Posterior cingulate gyrus (tissue), 11 donors: ENCODE measurements around the gene PRXL2C.
A peak's percentile ranks its signal among the peaks of the same experiment; 100 is the strongest.
"Not testable (repeated sequence)": the region's sequence is repeated elsewhere in the genome, so short reads cannot be mapped to it uniquely, and the experiment has no call there.

Experiments used
- DNase-seq, 10 donors: peaks; one replicate each; pipeline versions ENCODE4 v3.0.0 to v3.0.0-alpha.2; 2020 to 2021; ENCODE audit warnings: mixed read lengths in 3 of 10
- intact Hi-C: fragments of 100-400 bp; cut with DNase I; formaldehyde crosslinking; loops from one replicate; pipeline ENCODE4 v1.15.1; 2023

Gene PRXL2C

DNA sequence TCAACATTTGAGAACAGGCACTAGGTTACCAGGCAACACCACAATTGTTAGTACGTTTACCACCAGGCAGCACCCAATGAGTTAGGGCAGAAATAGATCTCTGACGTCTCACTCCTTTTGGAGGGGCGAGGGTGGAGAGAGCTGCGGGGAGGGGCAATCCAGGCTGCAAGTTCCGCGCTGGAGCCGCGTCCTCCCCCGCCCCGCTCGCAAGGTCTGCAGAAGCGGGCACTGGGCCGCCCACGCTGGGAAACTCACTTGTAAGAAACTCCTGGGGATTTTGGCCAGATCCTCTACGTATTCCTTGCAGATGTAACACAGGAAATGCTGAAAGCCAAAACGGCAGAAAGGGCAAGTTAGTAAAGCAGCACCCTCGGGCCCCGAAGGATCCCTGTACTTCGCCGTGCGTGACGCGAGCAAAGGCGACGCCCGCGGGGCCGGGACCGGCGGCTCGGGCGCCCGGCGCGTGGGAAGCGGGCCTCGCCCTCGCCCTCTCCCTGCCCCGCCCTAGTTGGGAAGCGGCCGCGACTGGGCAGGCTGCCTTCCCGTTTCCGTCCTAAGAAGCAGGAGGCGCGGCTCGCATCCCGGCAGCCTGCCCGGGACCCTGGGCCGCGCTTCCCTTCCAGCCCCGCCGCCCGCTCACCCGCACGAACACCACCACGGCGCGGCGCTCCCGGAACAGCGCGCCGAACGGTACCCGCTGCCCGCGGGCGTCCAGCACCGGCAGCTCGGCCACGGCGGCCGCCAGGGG, 493 bp downstream of the PRXL2C start:
- intact Hi-C loops, result loop anchor here (2.0 to 5.0 kb wide), 2 partner anchors 36 to 202 kb away; partner anchors contain the start of genes CDC14B and HABP4
- DNase-seq, result peak; percentile 49 to 95 (median 72)

- DNase-seq, result no peak
- intact Hi-C loops, result no loop called here
Observed at GRCh38 chr9:96651626-96652025, 3.5 kb downstream of the PRXL2C start.

GRCh38 chr9:96649620-96650324, 5.3 kb downstream of the PRXL2C start:
- no peak for DNase-seq
- intact Hi-C loops, result no loop called here

DNA sequence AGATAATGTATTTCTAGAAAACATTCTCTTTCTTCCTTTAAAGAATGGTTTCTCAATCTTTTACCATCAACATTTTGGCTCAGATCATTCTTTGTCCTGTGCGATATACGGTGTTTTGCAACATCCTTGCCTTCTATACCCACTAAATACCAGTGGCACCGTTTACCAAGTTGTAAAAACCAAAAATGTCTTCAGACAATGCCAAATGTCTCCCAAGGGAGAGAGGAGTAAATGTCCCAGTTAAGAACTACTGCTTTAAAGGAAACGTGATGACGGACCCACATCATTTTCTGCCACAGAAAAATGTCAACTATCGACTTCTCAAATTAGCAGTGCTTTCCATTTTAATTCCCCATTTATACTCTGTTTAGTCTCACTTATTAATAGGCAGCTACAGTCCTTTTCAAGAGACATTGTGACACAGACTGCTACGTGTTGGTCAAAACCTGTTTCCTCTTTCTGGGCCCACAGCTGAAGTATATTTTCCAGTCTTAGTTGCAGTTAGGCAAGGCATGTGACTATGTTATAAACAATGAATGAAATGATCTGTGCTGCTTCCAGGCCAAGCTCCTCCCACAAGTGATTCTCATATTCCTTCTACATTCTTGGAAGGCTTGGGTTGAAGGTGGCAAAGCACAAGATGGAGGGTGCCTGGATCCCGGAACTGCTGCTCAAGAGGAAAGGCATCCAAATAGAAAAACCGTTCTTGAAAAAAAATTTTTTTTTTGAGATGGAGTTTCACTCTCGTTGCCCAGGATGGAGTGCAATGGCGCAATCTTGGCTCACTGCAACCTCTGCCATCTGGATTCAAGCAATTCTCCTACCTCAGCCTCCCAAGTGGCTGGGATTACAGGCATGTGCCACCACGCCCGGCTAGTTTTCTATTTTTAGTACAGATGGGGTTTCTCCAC, 8.8 kb downstream of the PRXL2C start:
- no peak for DNase-seq
- intact Hi-C loops, result no loop called here

GRCh38 chr9:96644137-96644536, 11.0 kb downstream of the PRXL2C start:
- intact Hi-C loops, result no loop called here
- no peak for DNase-seq

DNA sequence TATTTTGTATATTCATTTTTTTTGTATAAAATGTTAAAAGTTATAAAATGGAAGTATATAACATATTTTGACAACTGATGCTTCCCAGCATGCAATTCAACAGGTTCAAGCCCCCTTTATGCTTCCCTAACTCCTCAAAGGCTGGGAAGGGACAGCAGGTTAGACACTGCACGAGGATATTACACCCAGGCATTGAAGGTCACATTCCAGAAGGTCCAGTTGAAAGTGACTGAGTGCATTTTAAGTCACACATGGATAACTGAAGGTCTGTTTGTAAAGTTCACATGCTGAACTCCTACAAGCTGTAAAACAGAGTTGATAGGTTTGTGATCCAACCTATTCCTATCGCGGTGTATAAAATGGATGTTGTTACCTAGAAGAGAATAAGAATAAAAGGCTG, 13.6 kb downstream of the PRXL2C start:
- intact Hi-C loops, result no loop called here
- no peak for DNase-seq

DNA sequence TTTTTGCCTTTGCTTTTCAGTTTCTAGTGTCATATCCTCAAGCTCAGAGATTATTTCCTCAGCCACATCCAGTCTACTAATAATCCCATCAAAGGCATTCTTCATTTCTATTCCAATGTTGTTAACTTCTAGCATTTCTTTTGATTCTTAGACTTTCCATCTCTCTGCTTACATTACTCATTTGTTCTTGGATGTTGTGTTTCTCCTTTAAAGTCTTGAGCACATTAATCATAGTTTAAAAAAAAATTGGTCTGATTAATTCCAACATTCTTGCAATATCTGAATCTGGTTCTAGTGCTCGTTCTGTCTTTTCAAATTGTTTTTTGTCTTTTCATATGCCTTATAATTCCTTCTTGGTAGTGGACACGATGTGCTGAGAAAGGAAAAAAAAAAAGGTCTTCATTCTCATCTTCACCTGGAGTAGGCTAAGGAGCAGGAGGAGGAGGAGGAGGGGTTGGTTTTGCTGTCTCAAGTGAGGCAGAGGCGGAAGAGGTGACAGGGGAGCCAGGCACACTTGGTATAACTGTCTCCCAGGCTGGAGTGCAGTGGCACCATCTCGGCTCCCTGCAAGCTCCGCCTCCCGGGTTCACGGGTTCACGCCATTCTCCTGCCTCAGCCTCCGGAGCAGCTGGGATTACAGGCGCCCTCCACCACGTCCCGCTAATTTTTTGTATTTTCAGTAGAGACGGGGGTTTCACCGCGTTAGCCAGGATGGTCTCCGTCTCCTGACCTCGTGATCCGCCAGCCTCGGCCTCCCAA, 16.3 kb downstream of the PRXL2C start:
- intact Hi-C loops, result no loop called here

DNA sequence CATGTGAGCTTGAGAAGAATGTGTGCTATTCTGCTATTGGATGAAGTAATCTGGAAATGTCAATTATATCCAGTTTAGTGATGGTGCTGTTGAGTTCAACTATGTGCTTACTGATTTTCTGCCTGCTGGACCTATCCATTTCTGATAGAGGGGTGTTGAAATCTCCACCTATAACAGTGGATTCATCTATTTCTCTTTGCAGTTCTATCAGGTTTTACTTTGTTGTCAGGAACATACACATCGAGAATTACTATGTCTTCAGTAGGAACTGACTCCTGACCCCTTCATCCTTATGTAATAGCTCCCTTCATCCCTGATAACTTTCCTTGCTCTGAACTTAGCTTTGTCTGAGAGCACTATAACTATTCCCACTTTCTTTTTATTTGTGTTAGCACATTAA, 18.7 kb downstream of the PRXL2C start:
- intact Hi-C loops, result no loop called here
- no peak for DNase-seq

More for the DNA sequence above, 16.3 kb downstream of the PRXL2C start:
- peak in 1 of 10 donors; percentile 41 for DNase-seq

GRCh38 chr9:96633579-96633978, 21.5 kb downstream of the PRXL2C start:
- intact Hi-C loops, DNase-seq: not testable (repeated sequence)

GRCh38 chr9:96626912-96627311, 28.2 kb downstream of the PRXL2C start:
- DNase-seq, result no peak
- intact Hi-C loops, result no loop called here

GRCh38 chr9:96621618-96622017, 33.5 kb downstream of the PRXL2C start:
- DNase-seq, result no peak
- intact Hi-C loops, result no loop called here

DNA sequence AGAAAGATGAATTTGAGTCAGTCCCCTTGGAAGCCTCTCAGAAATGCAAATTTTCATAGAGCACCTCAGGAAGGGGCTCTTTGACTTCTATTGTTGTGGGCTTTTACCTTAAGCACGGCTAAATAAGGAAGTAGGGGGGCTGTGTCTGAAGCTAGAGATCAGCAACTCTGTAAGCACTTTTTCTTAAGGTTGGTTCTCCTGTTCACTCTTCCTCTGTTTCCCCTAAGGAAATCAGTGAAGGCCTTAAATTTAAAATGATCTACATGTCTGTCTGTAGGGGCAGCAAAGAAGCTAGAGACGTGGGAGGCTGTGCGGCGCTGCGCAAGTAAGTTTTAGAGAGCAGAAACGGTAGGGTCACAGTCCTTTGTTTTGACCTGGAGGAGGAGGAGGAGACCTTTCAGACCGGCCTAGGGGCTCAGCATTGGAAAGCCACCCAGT, 34.3 kb downstream of the PRXL2C start:
- intact Hi-C loops, result no loop called here
- DNase-seq, result no peak

- intact Hi-C loops, result no loop called here
- DNase-seq, result no peak
Observed at GRCh38 chr9:96620181-96620514, 35.0 kb downstream of the PRXL2C start.

DNA sequence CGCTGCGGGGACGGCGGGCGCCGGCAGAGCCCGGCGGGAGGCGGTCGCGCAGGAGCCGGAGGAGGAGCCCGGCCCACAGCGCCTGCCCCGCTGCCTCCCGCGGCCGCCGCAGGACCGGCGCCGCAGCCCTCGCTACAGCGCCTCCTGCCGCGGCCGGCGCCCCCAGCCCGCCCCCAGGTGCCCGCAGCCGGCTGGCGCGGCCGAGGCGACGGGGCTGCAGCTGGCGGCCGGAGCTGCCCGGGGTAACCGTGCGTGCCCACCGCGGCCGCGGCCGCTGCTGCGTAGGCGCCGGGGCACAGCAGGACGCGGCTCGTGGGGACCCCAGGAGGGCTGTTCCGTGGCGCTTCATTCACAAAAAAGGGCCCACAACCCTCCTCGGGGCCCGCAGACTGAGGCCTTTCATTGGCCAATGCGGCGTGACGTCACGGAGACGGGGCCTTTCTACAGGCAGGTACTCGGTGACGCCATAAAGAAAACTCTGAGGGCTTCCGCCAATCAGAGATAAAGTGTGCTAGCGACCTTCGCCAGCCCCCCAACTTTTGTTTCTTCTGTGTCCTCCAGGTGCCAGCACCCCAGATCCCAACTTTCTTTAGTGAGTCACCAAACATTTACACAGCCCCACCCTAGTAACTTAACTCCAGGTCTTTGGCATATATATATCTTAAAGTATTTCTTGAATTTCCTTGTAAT, 35.5 kb downstream of the PRXL2C start, which contains the start of gene CDC14B:
CDC14B (minus strand) TSS at position 353 of the 690 bp plus-strand sequence. CDS start 465 bp downstream, outside the sequence.
- intact Hi-C loops, result loop anchor here (1.0 to 10.0 kb wide), 4 partner anchors 35 to 169 kb away; partner anchors contain the start of genes HABP4 and PRXL2C
- DNase-seq, result peak; percentile 80 to 98 (median 90)

- peak in 2 of 10 donors; percentile 64 to 82 for DNase-seq
- intact Hi-C loops, result loop anchor here (1.0 to 10.0 kb wide), 4 partner anchors 36 to 169 kb away; partner anchors contain the start of genes HABP4 and PRXL2C
Observed at GRCh38 chr9:96619124-96619465, 36.0 kb downstream of the PRXL2C start.

GRCh38 chr9:96618209-96619123, 36.7 kb downstream of the PRXL2C start:
- intact Hi-C loops, result loop anchor here (1.0 to 10.0 kb wide), 4 partner anchors 36 to 168 kb away; partner anchors contain the start of genes HABP4 and PRXL2C
- peak in 8 of 10 donors; percentile 24 to 90 (median 48) for DNase-seq

DNA sequence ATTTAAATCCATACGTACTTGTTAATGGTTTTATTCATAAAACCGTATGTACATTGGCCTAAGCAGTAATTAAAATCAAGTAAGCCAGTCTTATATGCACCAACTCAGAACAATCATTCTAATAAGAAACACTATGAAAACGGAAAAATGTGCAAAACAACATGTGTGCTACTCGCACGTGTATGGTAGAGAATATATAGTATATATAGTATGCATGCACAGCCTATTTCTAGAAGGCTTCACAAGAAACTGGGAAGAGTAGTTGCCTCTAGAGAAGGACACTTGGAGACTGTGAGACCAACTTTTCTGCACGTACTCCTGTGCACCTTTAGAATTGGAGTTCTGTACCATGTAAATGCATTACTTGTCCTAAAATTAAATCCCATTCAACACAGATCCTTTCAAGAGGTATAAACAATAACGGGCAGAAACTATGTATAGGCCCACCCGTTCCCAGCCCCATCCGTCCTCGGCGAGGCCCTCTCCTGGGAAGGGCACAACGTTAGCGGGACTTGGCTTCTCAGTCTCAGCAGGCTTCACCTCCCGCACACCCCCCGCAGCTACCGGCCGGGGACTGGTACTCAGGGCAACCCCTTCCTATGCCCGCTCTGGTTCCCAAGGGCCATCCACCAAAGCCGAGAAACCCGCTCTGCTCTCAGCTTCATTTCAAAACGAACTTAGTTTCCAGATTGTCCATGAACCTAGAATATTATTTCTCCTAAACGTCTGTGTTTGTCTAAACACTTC, 37.5 kb downstream of the PRXL2C start:
- intact Hi-C loops, result loop anchor here (2.0 to 10.0 kb wide), 3 partner anchors 37 to 113 kb away; partner anchors contain the start of gene PRXL2C
- peak in 8 of 10 donors; percentile 23 to 85 (median 49) for DNase-seq
